PC-9 (cell line): ENCODE results near the gene DUSP2. TPM values are rescaled to one million over a fixed set of nuclear protein-coding genes. Genes with fewer than 3 reads are reported as not detected.

ENCODE experiments used
- BruUV-seq: library from RNA; stranded (reverse); fragments of 400-500 nt; replicated peaks from 2 replicates; lab custom pipeline; 2021; lab: Mats Ljungman, UMichigan
- CTCF ChIA-PET: fragments of 300-600 bp; sonication (Branson Sonifier 250); formaldehyde crosslinking; loops from one replicate; lab custom pipeline; 2022; ENCODE audit warnings: antibody characterized with exemption; lab: Charles Lee
- POLR2A ChIA-PET: fragments of 300-600 bp; sonication (Branson Sonifier 250); formaldehyde crosslinking; loops from one replicate; lab custom pipeline; 2022; ENCODE audit warnings: antibody characterized with exemption; ENCODE audit not compliant: unreplicated experiment; lab: Charles Lee
- DNase-seq, 2 experiments: peaks; one replicate each; pipeline versions ENCODE4 v3.0.0 to v3.0.0-alpha.2; 2015 to 2022; ENCODE audit warnings: mixed read lengths in 1 of 2
- H2AFZ ChIP-seq: fragments of 200-600 bp; sonication (generic); 2 replicates; pipeline ENCODE4 v1.8.1; 2017; ENCODE audit warnings: antibody characterized with exemption
- H3F3A ChIP-seq: fragments of 200-600 bp; sonication (generic); 2 replicates; pipeline ENCODE4 v1.8.1; 2017; ENCODE audit warnings: antibody characterized with exemption, mild to moderate bottlenecking, low read depth; ENCODE audit not compliant: insufficient read depth
- H3K27ac ChIP-seq: fragments of 200-600 bp; sonication (generic); 2 replicates; pipeline ENCODE4 v1.6.1; 2016; ENCODE audit warnings: mixed run types
- H3K27me3 ChIP-seq: fragments of 200-600 bp; sonication (generic); 2 replicates; pipeline ENCODE4 v1.6.1; 2016; ENCODE audit warnings: low read depth, mixed run types; ENCODE audit not compliant: insufficient read depth
- H3K36me3 ChIP-seq: fragments of 200-600 bp; sonication (generic); 2 replicates; pipeline ENCODE4 v1.6.1; 2016; ENCODE audit warnings: low read depth, mixed run types
- H3K4me1 ChIP-seq: fragments of 200-600 bp; sonication (generic); replicated peaks from 2 replicates; pipeline ENCODE4 v1.6.1; 2016; ENCODE audit warnings: mixed run types; ENCODE audit not compliant: insufficient read depth
- H3K4me2 ChIP-seq: fragments of 200-600 bp; sonication (generic); 2 replicates; pipeline ENCODE4 v1.6.1; 2017; ENCODE audit warnings: mixed run types
- H3K4me3 ChIP-seq: fragments of 200-600 bp; sonication (generic); 2 replicates; pipeline ENCODE4 v1.6.1; 2016; ENCODE audit warnings: mixed run types
- H3K79me2 ChIP-seq: fragments of 200-600 bp; sonication (generic); 2 replicates; pipeline ENCODE4 v1.6.1; 2017; ENCODE audit warnings: low read depth, mixed run types
- H3K9me2 ChIP-seq: fragments of 200-600 bp; sonication (generic); 2 replicates; pipeline ENCODE4 v1.8.1; 2017; ENCODE audit warnings: mild to moderate bottlenecking; ENCODE audit not compliant: insufficient read depth
- H3K9me3 ChIP-seq: fragments of 200-600 bp; sonication (generic); 2 replicates; pipeline ENCODE4 v1.8.1; 2016; ENCODE audit warnings: low read depth; ENCODE audit not compliant: insufficient read depth
- H4K20me1 ChIP-seq: fragments of 200-600 bp; sonication (generic); 2 replicates; pipeline ENCODE4 v1.8.1; 2017; ENCODE audit not compliant: insufficient read depth
- CTCF ChIP-seq: fragments of 200-600 bp; sonication (generic); conservative IDR thresholded peaks from 2 replicates; pipeline ENCODE4 v1.6.1; 2017; ENCODE audit warnings: mixed run types, antibody characterized with exemption, mild to moderate bottlenecking, moderate library complexity
- EZH2 ChIP-seq: fragments of 200-600 bp; sonication (generic); IDR thresholded peaks from 2 replicates; pipeline ENCODE4 v1.8.0; 2017; ENCODE audit warnings: antibody characterized with exemption, low read depth
- intact Hi-C: fragments of 100-400 bp; cut with micrococcal nuclease; formaldehyde crosslinking; loops from one replicate; pipeline ENCODE4 v1.10.0; 2022; ENCODE audit not compliant: unreplicated experiment
- total RNA-seq: library from RNA; stranded (reverse); gene quantifications from 2 replicates; pipeline ENCODE4 v1.2.3, GENCODE V29; 2021

DUSP2 gene
- total RNA-seq, 1 experiment from 2014 or later = 4.0 TPM

- Histone ChIP-seq H3K4me3 (peak within 1 kb of the TSS; percentile 55; the same call in 1 of the 2 replicates), H3K4me1 (peaks cover 5% of the 10 kb centered on the region; the same call in 1 of the 2 replicates), H2AFZ (peak within 1 kb of the TSS; percentile 44; the same call in 1 of the 2 replicates), H3K27me3 (peaks cover 51% of the 10 kb centered on the region), H3K9me2 (no peaks in the 10 kb centered on the region), H3K27ac (no peak within 1 kb of the TSS), H3K79me2 (no peaks in the 10 kb centered on the region), H3K36me3 (no peaks in the 10 kb centered on the region), H3K9me3 (no peaks in the 10 kb centered on the region), H4K20me1 (no peaks in the 10 kb centered on the region), H3F3A (no peaks in the 10 kb centered on the region), H3K4me2 (peak within 1 kb of the TSS; percentile 81)
- ChIA-PET POLR2A (interaction anchor here (0.7 kb wide), 1 partner anchor 107 kb away, joined by 10 read pairs; no protein-coding TSS in a partner anchor), CTCF (interaction anchor here (0.6 to 1.4 kb wide), 4 partner anchors 22 to 91 kb away, joined by 3 to 4 read pairs (median 4); partner anchors contain the start of gene ASTL)
- no TSS peak for BruUV-seq
- DNase-seq = peak in 1 of 2 experiments; percentile 76
- intact Hi-C loops = loop anchor here (2.0 kb wide), 1 partner anchor 54 kb away; no protein-coding TSS in a partner anchor
- no peak for TF ChIP-seq EZH2
- no peak for TF ChIP-seq CTCF
These were observed 28.8 kb downstream of the DUSP2 start, which contains the start of gene ADRA2B for GRCh38 chr2:96116424-96116878. TSS of gene ADRA2B (minus strand) at chr2:96116571. CDS start at chr2:96116149, 422 bp downstream.

GRCh38 chr2:96115631-96116423 is 29.4 kb downstream of the DUSP2 start:
- TF ChIP-seq EZH2 (no peak), CTCF (no peak)
- no peak overlapping the region for H2AFZ ChIP-seq
- BruUV-seq = no TSS peak

GRCh38 chr2:96114903-96115581 is 30.2 kb downstream of the DUSP2 start:
- no peak overlapping the region for H3K4me2 ChIP-seq
- no peak overlapping the region for H2AFZ ChIP-seq
- H3K9me2 ChIP-seq = no peaks in the 10 kb centered on the region
- no peaks in the 10 kb centered on the region for H3F3A ChIP-seq
- no peaks in the 10 kb centered on the region for H4K20me1 ChIP-seq
- no peak for TF ChIP-seq EZH2
- TF ChIP-seq CTCF = no peak
- ChIA-PET POLR2A (no interaction called here), CTCF (no interaction called here)
- H3K36me3 ChIP-seq = no peaks in the 10 kb centered on the region
- no peaks in the 10 kb centered on the region for H3K79me2 ChIP-seq
- no peak overlapping the region for H3K27ac ChIP-seq
- peaks cover 45% of the 10 kb centered on the region for H3K27me3 ChIP-seq
- BruUV-seq = no TSS peak
- no peaks in the 10 kb centered on the region for H3K9me3 ChIP-seq
- DNase-seq = no peak
- intact Hi-C loops = loop anchor here (5.0 kb wide), 1 partner anchor 38 kb away; no protein-coding TSS in a partner anchor
- H3K4me3 ChIP-seq = no peak overlapping the region
- peaks cover 5% of the 10 kb centered on the region; the same call in 1 of the 2 replicates for H3K4me1 ChIP-seq

More at GRCh38 chr2:96115631-96116423, 29.4 kb downstream of the DUSP2 start:
- Histone ChIP-seq H4K20me1 (no peaks in the 10 kb centered on the region), H3F3A (no peaks in the 10 kb centered on the region), H3K4me1 (peaks cover 5% of the 10 kb centered on the region; the same call in 1 of the 2 replicates), H3K9me2 (no peaks in the 10 kb centered on the region), H3K4me3 (no peak overlapping the region; the same call in 1 of the 2 replicates), H3K79me2 (no peaks in the 10 kb centered on the region), H3K4me2 (peak overlapping the region; percentile 81; the same call in 1 of the 2 replicates), H3K27me3 (peaks cover 50% of the 10 kb centered on the region), H3K9me3 (no peaks in the 10 kb centered on the region), H3K36me3 (no peaks in the 10 kb centered on the region), H3K27ac (no peak overlapping the region)
- ChIA-PET CTCF (interaction anchor here (1.3 to 1.4 kb wide), 2 partner anchors 23 to 59 kb away, joined by 4 read pairs; partner anchors contain the start of gene ASTL), POLR2A (interaction anchor here (0.7 kb wide), 1 partner anchor 106 kb away, joined by 10 read pairs; no protein-coding TSS in a partner anchor)
- no peak for DNase-seq
- intact Hi-C loops = loop anchor here (2.0 kb wide), 1 partner anchor 53 kb away; no protein-coding TSS in a partner anchor
